Measurements from ENCODE around the gene XPNPEP3. TPM values are rescaled to one million over a fixed set of nuclear protein-coding genes. Genes with fewer than 3 reads are reported as not detected.
A peak's percentile ranks its signal among the peaks of the same experiment; 100 is the strongest.
"Not testable (repeated sequence)": the region's sequence is repeated elsewhere in the genome, so short reads cannot be mapped to it uniquely, and the experiment has no call there.

XPNPEP3 gene
- total and polyA plus RNA-seq, 5 experiments from 2014 or later, result 5.9 to 19.4 (median 11.5) TPM

GRCh38 chr22:40912987-40913386 is 56.0 kb downstream of the XPNPEP3 start:
- H3K9me3 Mint-ChIP-seq, H3K27ac Mint-ChIP-seq, H3K27me3 Mint-ChIP-seq, H3K4me1 Mint-ChIP-seq, DNase-seq, POLR2A ChIA-PET, ATAC-seq, H3K4me3 Mint-ChIP-seq: not testable (repeated sequence)
- peaks cover 4 to 75% (median 19%) of the 10 kb centered on the region in 3 donors for H3K36me3 Mint-ChIP-seq

DNA sequence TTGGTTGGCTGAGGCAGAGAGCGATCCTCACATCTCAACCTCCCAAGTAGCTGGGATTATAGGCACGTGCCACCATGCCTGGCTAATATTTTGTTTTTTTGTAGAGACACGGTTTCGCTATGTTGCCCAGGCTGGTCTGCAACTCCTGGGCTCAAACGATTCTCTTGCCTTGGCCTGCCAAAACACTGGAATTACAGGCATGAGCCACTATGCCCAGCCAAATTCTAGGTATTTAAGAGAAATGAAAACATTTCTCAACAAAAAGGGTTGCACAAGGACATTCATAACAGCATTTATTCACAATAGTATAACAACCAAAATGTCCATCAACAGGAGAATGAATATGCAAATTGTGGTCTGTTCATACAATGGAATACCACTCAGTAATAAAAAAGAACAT is 62.5 kb downstream of the XPNPEP3 start:
- POLR2A ChIA-PET, result no interaction called here
- Mint-ChIP-seq H3K27ac (peak overlapping the region in 1 of 10 donors; percentile 36), H3K27me3 (no peaks in the 10 kb centered on the region), H3K9me3 (no peaks in the 10 kb centered on the region), H3K4me3 (no peak overlapping the region), H3K36me3 (peaks cover 9 to 69% (median 13%) of the 10 kb centered on the region in 3 donors), H3K4me1 (peaks cover 3 to 8% (median 4%) of the 10 kb centered on the region in 4 donors)
- ATAC-seq, result no peak
- DNase-seq, result no peak

GRCh38 chr22:40920526-40920925 is 63.6 kb downstream of the XPNPEP3 start:
- Mint-ChIP-seq H3K36me3 (peaks cover 9 to 71% (median 20%) of the 10 kb centered on the region in 3 donors), H3K27ac (peak overlapping the region in 2 of 10 donors; percentile 18 to 63), H3K9me3 (no peaks in the 10 kb centered on the region), H3K4me3 (no peak overlapping the region), H3K4me1 (peaks cover 3 to 8% (median 4%) of the 10 kb centered on the region in 4 donors), H3K27me3 (no peaks in the 10 kb centered on the region)
- no peak for ATAC-seq
- no peak for DNase-seq
- POLR2A ChIA-PET, result no interaction called here

GRCh38 chr22:40922484-40923303 is 65.7 kb downstream of the XPNPEP3 start:
- DNase-seq, result peak in 7 of 10 donors; percentile 5 to 75 (median 44)
- H3K27ac Mint-ChIP-seq, result peak overlapping the region; percentile 15 to 91 (median 76)
- peak; percentile 89 to 94 for ATAC-seq
- peaks cover 3 to 8% (median 4%) of the 10 kb centered on the region in 4 donors for H3K4me1 Mint-ChIP-seq
- peak overlapping the region in 9 of 10 donors; percentile 2 to 56 (median 28) for H3K4me3 Mint-ChIP-seq
- POLR2A ChIA-PET, result interaction anchor here (0.6 to 2.5 kb wide), 7 partner anchors 29 to 1161 kb away, joined by 3 to 23 read pairs (median 5); partner anchors contain the start of genes EP300 and RBX1
- H3K9me3 Mint-ChIP-seq, result no peaks in the 10 kb centered on the region
- peaks cover 5 to 74% (median 26%) of the 10 kb centered on the region in 3 donors for H3K36me3 Mint-ChIP-seq
- no peaks in the 10 kb centered on the region for H3K27me3 Mint-ChIP-seq

DNA sequence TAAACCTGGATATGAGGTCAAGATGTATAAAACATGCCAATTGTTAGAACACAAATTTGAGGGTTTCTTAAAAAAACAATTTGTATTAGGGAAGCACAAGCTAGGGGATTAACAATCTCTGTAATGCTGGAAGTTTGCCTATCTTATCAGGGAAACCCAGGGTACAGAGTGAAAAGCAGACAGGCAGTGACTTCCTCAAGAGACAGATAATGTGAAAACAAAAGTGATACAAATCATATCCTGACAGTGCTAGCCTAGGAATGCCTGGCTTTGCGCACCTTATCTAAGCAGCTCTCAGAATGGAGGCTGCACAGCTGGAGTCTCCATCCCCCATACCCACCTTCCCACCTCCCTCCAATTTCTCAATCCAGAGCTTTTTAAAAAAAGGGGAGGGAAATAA is 71.7 kb downstream of the XPNPEP3 start:
- no peaks in the 10 kb centered on the region for H3K9me3 Mint-ChIP-seq

DNA sequence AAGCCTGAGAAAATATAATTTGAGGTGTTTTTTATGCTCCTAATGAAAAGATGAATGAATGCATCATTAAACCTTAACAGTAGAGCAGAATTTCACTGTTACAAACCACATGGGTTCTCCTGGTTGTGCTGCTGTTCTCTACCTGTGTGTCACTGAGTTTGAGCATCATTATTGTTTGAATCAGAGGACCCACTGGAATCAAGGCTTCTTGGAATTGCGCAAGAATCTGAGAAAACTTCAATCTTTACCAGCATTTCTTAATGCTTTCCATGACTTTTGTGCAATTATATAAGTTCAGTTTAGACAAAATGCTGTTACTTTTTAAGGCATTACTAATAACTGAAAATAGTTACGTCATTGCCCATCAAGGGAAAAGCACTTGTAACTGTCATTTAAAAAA is 75.4 kb downstream of the XPNPEP3 start:
- no peak for ATAC-seq

More for the DNA sequence above, 71.7 kb downstream of the XPNPEP3 start:
- ATAC-seq (no peak), DNase-seq (no peak)
- Mint-ChIP-seq H3K36me3 (peaks cover 5 to 80% (median 28%) of the 10 kb centered on the region in 3 donors), H3K4me3 (no peak overlapping the region), H3K4me1 (no peaks in the 10 kb centered on the region), H3K27me3 (no peaks in the 10 kb centered on the region), H3K27ac (no peak overlapping the region)
- POLR2A ChIA-PET, result interaction anchor here (0.7 to 1.0 kb wide), 2 partner anchors 23 to 1994 kb away, joined by 3 to 4 read pairs; partner anchors contain the start of gene RBX1

DNA sequence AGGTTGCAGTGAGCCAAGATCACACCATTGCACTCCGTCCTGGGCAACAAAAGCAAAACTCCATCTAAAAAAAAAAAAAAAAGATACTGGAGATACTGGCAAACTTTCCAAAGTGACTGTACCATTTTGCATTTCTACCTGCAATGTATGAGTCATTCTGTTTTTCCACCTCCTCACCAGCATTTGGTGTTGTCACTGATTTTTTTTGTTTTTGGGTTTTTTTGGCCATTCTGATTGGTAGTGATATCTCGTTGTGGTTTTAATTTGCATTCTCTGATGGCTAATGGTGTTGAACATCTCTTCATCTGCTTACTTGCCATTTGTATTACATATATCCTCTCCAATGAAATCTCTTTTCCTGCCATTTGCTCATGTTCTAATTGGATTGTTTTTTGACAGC is 82.3 kb downstream of the XPNPEP3 start:
- no peak overlapping the region for H3K4me3 Mint-ChIP-seq
- peaks cover 0 to 26% (median 0%) of the 10 kb centered on the region in 4 donors for H3K4me1 Mint-ChIP-seq
- no peak for ATAC-seq
- no peak for DNase-seq
- H3K27me3 Mint-ChIP-seq, result no peaks in the 10 kb centered on the region
- no peaks in the 10 kb centered on the region for H3K9me3 Mint-ChIP-seq
- H3K27ac Mint-ChIP-seq, result peak overlapping the region in 1 of 10 donors; percentile 55
- peaks cover 0 to 3% (median 0%) of the 10 kb centered on the region in 3 donors for H3K36me3 Mint-ChIP-seq
- POLR2A ChIA-PET, result interaction anchor here (0.6 to 0.7 kb wide), 3 partner anchors 11 to 692 kb away, joined by 3 to 6 read pairs (median 3); no protein-coding TSS in a partner anchor

More for the DNA sequence above, 75.4 kb downstream of the XPNPEP3 start:
- no peaks in the 10 kb centered on the region for H3K27me3 Mint-ChIP-seq
- H3K27ac Mint-ChIP-seq, result no peak overlapping the region
- H3K4me3 Mint-ChIP-seq, result no peak overlapping the region
- peaks cover 0 to 46% (median 3%) of the 10 kb centered on the region in 3 donors for H3K36me3 Mint-ChIP-seq
- H3K4me1 Mint-ChIP-seq, result no peaks in the 10 kb centered on the region
- H3K9me3 Mint-ChIP-seq, result no peaks in the 10 kb centered on the region
- POLR2A ChIA-PET, result interaction anchor here (0.7 kb wide), 1 partner anchor 48 kb away, joined by 5 read pairs; no protein-coding TSS in a partner anchor
- DNase-seq, result no peak

- Mint-ChIP-seq H3K9me3 (no peaks in the 10 kb centered on the region), H3K4me3 (peak within 1 kb of the TSS; percentile 97 to 100 (median 99))
Measured at GRCh38 chr22:40950962-40951794, 94.2 kb downstream of the XPNPEP3 start, which contains the start of gene RBX1. RBX1 (plus strand) TSS chr22:40951378; CDS start chr22:40951399, 21 bp downstream.

GRCh38 chr22:40951795-40952605 is 95.1 kb downstream of the XPNPEP3 start:
- H3K27ac Mint-ChIP-seq, result peak overlapping the region; percentile 98 to 100 (median 99)
- no peaks in the 10 kb centered on the region for H3K9me3 Mint-ChIP-seq
- H3K27me3 Mint-ChIP-seq, result peaks cover 0 to 2% (median 0%) of the 10 kb centered on the region in 5 donors
- DNase-seq, result peak in 1 of 10 donors; percentile 7
- peaks cover 0 to 27% (median 2%) of the 10 kb centered on the region in 3 donors for H3K36me3 Mint-ChIP-seq
- peak overlapping the region; percentile 97 to 100 (median 99) for H3K4me3 Mint-ChIP-seq
- H3K4me1 Mint-ChIP-seq, result peaks cover 12 to 39% (median 32%) of the 10 kb centered on the region in 4 donors
- peak; percentile 0 to 6 for ATAC-seq
- POLR2A ChIA-PET, result interaction anchor here (0.6 to 5.9 kb wide), 29 partner anchors 8 to 1351 kb away, joined by 3 to 142 read pairs (median 4); partner anchors contain the start of genes ACO2, EP300, MRTFA and PHF5A

More at GRCh38 chr22:40950962-40951794, 94.2 kb downstream of the XPNPEP3 start, which contains the start of gene RBX1:
- ATAC-seq (peak; percentile 80 to 82), DNase-seq (peak; percentile 98 to 100 (median 99))
- Mint-ChIP-seq H3K27me3 (peaks cover 0 to 2% (median 0%) of the 10 kb centered on the region in 5 donors), H3K27ac (peak within 1 kb of the TSS; percentile 98 to 100 (median 99)), H3K36me3 (peaks cover 0 to 27% (median 2%) of the 10 kb centered on the region in 3 donors), H3K4me1 (peaks cover 12 to 39% (median 32%) of the 10 kb centered on the region in 4 donors)
- POLR2A ChIA-PET, result interaction anchor here (0.5 to 5.9 kb wide), 30 partner anchors 9 to 716 kb away, joined by 3 to 142 read pairs (median 4); partner anchors contain the start of genes ACO2, DESI1, EP300 and MRTFA

- Mint-ChIP-seq H3K36me3 (peaks cover 0 to 35% (median 2%) of the 10 kb centered on the region in 3 donors), H3K4me3 (peak overlapping the region in 9 of 10 donors; percentile 7 to 64 (median 38)), H3K4me1 (peaks cover 14 to 44% (median 35%) of the 10 kb centered on the region in 4 donors), H3K27me3 (peaks cover 0 to 2% (median 0%) of the 10 kb centered on the region in 5 donors), H3K9me3 (no peaks in the 10 kb centered on the region), H3K27ac (peak overlapping the region in 9 of 10 donors; percentile 44 to 99 (median 71))
- ATAC-seq (no peak), DNase-seq (no peak)
- POLR2A ChIA-PET, result interaction anchor here (0.5 kb wide), 1 partner anchor 140 kb away, joined by 3 read pairs; no protein-coding TSS in a partner anchor
Measured at GRCh38 chr22:40953471-40953870, 96.5 kb downstream of the XPNPEP3 start.

- peak overlapping the region in 4 of 10 donors; percentile 1 to 64 (median 13) for H3K4me3 Mint-ChIP-seq
- H3K27me3 Mint-ChIP-seq, result peaks cover 0 to 2% (median 0%) of the 10 kb centered on the region in 5 donors
- H3K27ac Mint-ChIP-seq, result peak overlapping the region in 7 of 10 donors; percentile 20 to 99 (median 51)
- peaks cover 14 to 48% (median 36%) of the 10 kb centered on the region in 4 donors for H3K4me1 Mint-ChIP-seq
- H3K9me3 Mint-ChIP-seq, result no peaks in the 10 kb centered on the region
- DNase-seq, result no peak
- POLR2A ChIA-PET, result interaction anchor here (0.5 kb wide), 1 partner anchor 139 kb away, joined by 3 read pairs; no protein-coding TSS in a partner anchor
- peaks cover 0 to 40% (median 2%) of the 10 kb centered on the region in 3 donors for H3K36me3 Mint-ChIP-seq
- no peak for ATAC-seq
Measured at GRCh38 chr22:40954113-40954512, 97.2 kb downstream of the XPNPEP3 start.
